Body of pancreas (tissue), 4 donors: Measurements from ENCODE around the gene TRIM32. TPM values are rescaled to one million over a fixed set of nuclear protein-coding genes. Genes with fewer than 3 reads are reported as not detected.
A peak's percentile ranks its signal among the peaks of the same experiment; 100 is the strongest.

ENCODE experiments used
- ATAC-seq: fragments of 150-250 bp; one replicate; pipeline ENCODE4 v1.9.1; 2016
- DNase-seq, 4 donors: peaks; one replicate each; pipeline ENCODE4 v3.0.0-alpha.2; 2019
- H3K27ac ChIP-seq, 4 donors: fragments of 200-600 bp; sonication (generic); 1 replicate in 3 of 4; 2 replicates in 1 of 4; pipeline versions ENCODE4 v1.5.1 to v1.6.1; 2016 to 2019; ENCODE audit warnings: mild to moderate bottlenecking in 1 of 4, mixed read lengths in 1 of 4, moderate library complexity in 1 of 4
- H3K27me3 ChIP-seq, 2 donors: fragments of 200-600 bp; sonication (generic); one replicate each; pipeline ENCODE4 v1.6.0; 2016; ENCODE audit warnings: mild to moderate bottlenecking in 1 of 2
- H3K36me3 ChIP-seq, 2 donors: fragments of 200-600 bp; sonication (generic); replicated peaks in 1 of 2; 2 replicates each; pipeline ENCODE4 v1.5.1; 2016; ENCODE audit warnings: low read depth in 2 of 2; ENCODE audit not compliant: insufficient read depth in 1 of 2
- H3K4me1 ChIP-seq: fragments of 200-600 bp; sonication (generic); one replicate; pipeline ENCODE4 v1.6.0; 2016
- H3K4me3 ChIP-seq, 2 donors: fragments of 200-600 bp; sonication (generic); 1 replicate in 1 of 2; 2 replicates in 1 of 2; pipeline ENCODE4 v1.5.1; 2016 to 2019
- H3K9me3 ChIP-seq, 3 donors: fragments of 200-600 bp; sonication (generic); 1 replicate in 2 of 3; 2 replicates in 1 of 3; pipeline ENCODE4 v1.5.1; 2016
- POLR2A ChIP-seq, 3 donors: fragments of 450-650 bp; IDR thresholded peaks; one replicate each; pipeline ENCODE4 v1.6.1; 2016; ENCODE audit warnings: antibody characterized with exemption in 3 of 3, mild to moderate bottlenecking in 2 of 3
- WGBS, 2 donors: methylation state at CpG; one replicate each; pipeline ENCODE4 v1.1.5; 2017; 5-methylcytosine and 5-hydroxymethylcytosine counted together
- intact Hi-C: fragments of 100-400 bp; cut with DNase I; formaldehyde crosslinking; loops from one replicate; pipeline ENCODE4 v1.15.1; 2023
- total RNA-seq, 2 donors: library from RNA; depleted of rRNA; stranded (reverse); fragments of >200 nt; gene quantifications; one replicate each; pipeline ENCODE4 v1.1.0, GENCODE V29; 2016
- TF ChIP-seq, protein P1 (sequence below), 7 experiments: fragments of 450-650 bp in 4 of 7; fragments of 200-600 bp in 3 of 7; sonication (generic) in 3 of 7; IDR thresholded peaks; one replicate each; pipeline ENCODE4 v1.5.1; 2016 to 2019; ENCODE audit warnings: antibody characterized with exemption in 7 of 7

Gene TRIM32
- total RNA-seq, 2 donors from 2014 or later = 8.6 to 12.2 TPM

DNA sequence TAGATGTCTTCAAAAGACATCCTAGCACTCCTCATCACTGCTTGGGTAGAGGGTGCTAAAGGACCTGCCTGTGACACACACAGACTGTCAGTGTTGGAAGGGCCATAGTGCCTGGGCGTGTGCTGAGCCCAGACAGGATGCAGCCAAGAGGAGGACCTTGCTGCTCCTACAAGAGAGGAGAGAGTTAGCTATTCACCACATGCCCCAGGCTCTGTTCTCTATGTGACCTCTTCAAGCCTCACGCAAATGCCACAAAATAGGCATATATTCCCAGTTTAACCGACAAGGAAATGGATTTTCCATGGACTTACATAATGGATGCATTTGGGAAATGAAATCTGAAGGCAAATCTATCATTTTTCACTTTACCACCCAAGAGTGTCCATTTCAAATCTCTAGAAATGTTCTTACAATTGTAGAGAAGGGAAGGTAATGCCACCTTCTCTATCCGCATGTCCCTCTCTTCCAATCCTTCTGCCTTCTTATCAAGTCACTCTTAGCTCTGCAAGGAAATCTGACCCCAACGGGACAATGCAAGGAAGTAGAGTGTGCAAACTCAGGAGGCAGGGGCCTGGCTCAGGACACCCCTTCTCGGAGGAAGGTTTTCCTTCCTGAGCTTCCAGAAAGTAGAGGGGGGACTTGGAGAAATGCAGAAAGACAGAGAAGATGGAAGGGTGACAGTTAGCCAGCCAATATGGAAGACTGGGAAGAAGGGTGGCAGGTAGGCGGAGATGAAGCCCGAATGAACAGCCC, 49.5 kb downstream of the TRIM32 start:
- no peaks in the 10 kb centered on the region for H3K9me3 ChIP-seq
- H3K4me1 ChIP-seq = no peaks in the 10 kb centered on the region
- no peaks in the 10 kb centered on the region for H3K27me3 ChIP-seq
- WGBS, 2 donors = 56 to 57% methylated on average over 8 of the region's 8 CpGs
- no peak overlapping the region for H3K4me3 ChIP-seq
- ATAC-seq (no peak), DNase-seq (no peak)
- no peak for TF ChIP-seq POLR2A (IDR thresholded peaks at IDR 0.05)
- TF ChIP-seq, protein P1, sequence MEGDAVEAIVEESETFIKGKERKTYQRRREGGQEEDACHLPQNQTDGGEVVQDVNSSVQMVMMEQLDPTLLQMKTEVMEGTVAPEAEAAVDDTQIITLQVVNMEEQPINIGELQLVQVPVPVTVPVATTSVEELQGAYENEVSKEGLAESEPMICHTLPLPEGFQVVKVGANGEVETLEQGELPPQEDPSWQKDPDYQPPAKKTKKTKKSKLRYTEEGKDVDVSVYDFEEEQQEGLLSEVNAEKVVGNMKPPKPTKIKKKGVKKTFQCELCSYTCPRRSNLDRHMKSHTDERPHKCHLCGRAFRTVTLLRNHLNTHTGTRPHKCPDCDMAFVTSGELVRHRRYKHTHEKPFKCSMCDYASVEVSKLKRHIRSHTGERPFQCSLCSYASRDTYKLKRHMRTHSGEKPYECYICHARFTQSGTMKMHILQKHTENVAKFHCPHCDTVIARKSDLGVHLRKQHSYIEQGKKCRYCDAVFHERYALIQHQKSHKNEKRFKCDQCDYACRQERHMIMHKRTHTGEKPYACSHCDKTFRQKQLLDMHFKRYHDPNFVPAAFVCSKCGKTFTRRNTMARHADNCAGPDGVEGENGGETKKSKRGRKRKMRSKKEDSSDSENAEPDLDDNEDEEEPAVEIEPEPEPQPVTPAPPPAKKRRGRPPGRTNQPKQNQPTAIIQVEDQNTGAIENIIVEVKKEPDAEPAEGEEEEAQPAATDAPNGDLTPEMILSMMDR (IDR thresholded peaks at IDR 0.05) = no peak
- H3K36me3 ChIP-seq = no peaks in the 10 kb centered on the region
- no peak overlapping the region for H3K27ac ChIP-seq
- intact Hi-C loops = no loop called here

DNA sequence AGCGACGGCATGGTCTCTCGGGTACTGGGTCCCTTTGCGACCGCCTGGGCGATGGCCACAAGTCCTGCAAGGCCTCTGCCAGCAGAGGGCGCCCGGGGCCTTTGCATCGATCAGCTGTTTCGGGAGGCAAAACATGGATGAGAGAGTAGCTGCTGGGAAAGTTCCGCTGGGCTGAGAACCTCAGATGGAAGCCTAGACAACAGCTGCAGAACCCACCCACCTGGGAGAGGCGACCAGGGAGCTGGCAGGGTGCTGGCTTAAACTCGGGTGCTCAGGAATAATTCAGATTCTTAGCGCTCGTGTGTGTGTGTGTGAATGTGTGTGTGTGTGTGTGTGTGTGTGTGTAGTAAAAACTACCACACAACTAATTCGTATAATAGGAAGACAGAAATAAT, 50.0 kb downstream of the TRIM32 start:
- intact Hi-C loops = no loop called here
- Histone ChIP-seq H3K4me1 (no peaks in the 10 kb centered on the region), H3K9me3 (no peaks in the 10 kb centered on the region), H3K27ac (no peak overlapping the region), H3K36me3 (no peaks in the 10 kb centered on the region), H3K4me3 (no peak overlapping the region), H3K27me3 (no peaks in the 10 kb centered on the region)
- DNase-seq (peak; percentile 82 to 88 (median 82)), ATAC-seq (peak; percentile 69)
- TF ChIP-seq POLR2A (IDR thresholded peaks at IDR 0.05) = no peak
- TF ChIP-seq, protein P1 (IDR thresholded peaks at IDR 0.05) = peak; percentile 80 to 91 (median 89)
- WGBS, 2 donors = 3 to 13% methylated on average over 14 to 16 of the region's 16 CpGs

- WGBS, 2 donors = 64 to 83% methylated on average over 3 of the region's 3 CpGs
- intact Hi-C loops = no loop called here
- Histone ChIP-seq H3K36me3 (no peaks in the 10 kb centered on the region), H3K27ac (no peak overlapping the region), H3K9me3 (no peaks in the 10 kb centered on the region), H3K27me3 (no peaks in the 10 kb centered on the region), H3K4me3 (no peak overlapping the region), H3K4me1 (no peaks in the 10 kb centered on the region)
- TF ChIP-seq POLR2A (IDR thresholded peaks at IDR 0.05) = no peak
- TF ChIP-seq, protein P1 (IDR thresholded peaks at IDR 0.05) = no peak
- no peak for ATAC-seq
- DNase-seq = no peak
These were observed 54.1 kb downstream of the TRIM32 start for GRCh38 chr9:116741086-116741740.

DNA sequence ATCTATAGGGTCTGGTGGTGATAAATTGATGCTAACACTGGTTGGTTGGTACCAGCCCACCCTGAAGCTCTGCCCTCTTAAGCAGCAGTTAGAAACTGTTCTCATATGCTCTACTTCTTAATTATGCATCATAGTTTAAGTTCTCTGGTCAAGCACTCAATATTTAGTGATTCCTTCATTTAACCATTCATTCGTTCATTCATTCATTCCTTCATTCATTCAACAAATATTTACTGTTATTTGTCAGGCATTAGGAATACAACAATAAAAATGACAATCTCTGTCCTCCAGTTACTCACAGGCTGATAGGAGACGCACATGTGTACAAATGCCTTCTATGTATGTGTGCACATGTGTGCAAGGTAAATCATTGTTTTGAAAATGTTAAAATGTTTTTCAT, 54.6 kb downstream of the TRIM32 start:
- intact Hi-C loops = no loop called here
- H3K4me3 ChIP-seq = no peak overlapping the region
- DNase-seq (no peak), ATAC-seq (no peak)
- no peaks in the 10 kb centered on the region for H3K36me3 ChIP-seq
- no peaks in the 10 kb centered on the region for H3K4me1 ChIP-seq
- no peak overlapping the region for H3K27ac ChIP-seq
- no peaks in the 10 kb centered on the region for H3K9me3 ChIP-seq
- WGBS, 2 donors = 58 to 63% methylated on average over 2 of the region's 2 CpGs
- no peaks in the 10 kb centered on the region for H3K27me3 ChIP-seq
- TF ChIP-seq, protein P1 (IDR thresholded peaks at IDR 0.05) = no peak
- TF ChIP-seq POLR2A (IDR thresholded peaks at IDR 0.05) = no peak
